ENCODE data around the gene COL4A2. TPM values are rescaled to one million over a fixed set of nuclear protein-coding genes. Genes with fewer than 3 reads are reported as not detected.
A peak's percentile ranks its signal among the peaks of the same experiment; 100 is the strongest.
"Not testable (repeated sequence)": the region's sequence is repeated elsewhere in the genome, so short reads cannot be mapped to it uniquely, and the experiment has no call there.

COL4A2 gene
- total and polyA plus RNA-seq, 4 donors: 130 to 334 (median 170) TPM

DNA sequence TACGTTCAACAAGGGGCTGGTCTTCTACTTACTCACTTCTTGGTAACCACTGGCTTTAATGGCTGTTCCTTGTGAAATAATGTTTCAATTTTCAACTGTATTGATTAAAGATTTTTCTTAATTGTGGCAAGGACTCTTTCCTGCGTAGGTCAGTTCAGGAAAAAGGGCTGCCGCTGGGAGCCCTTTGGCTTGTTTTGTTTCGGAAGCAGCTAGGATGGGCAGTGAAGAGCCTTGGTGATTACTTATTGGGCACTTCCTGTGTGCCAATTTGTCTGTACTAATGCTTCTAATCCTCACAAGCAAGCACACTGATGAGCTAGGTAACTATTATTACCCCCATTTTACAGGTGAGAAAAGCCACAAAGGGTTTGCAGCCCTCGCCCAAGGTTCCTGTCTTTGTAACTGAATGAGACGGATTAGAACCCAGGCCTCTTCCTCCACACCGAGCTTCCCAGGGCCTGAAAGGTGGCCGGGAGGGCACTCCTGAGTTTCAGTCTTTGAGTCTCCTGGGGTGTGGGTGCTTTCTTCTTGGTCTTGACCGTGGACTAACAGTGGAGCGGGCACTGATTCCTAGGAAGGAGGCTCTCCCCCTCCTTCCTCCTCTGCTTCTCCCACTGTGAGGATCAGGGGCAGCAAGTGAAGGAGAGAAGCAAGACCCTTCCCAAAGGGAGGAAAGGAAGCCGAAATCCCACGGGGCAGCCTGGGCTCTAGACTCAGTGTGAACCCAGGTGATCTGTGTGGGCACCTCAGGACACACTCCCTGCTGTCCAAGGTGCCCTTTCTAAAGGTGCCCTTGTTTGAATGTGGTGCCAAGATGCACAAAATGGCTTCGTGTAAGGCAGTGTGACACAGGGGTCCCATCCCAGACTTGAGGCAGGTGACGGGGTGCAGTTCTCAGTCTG lies 3.7 kb downstream of the COL4A2 start:
- H3K36me3 ChIP-seq (ENCODE audit: control insufficient read depth, insufficient read depth, low read length): peaks cover 9% of the 10 kb centered on the region
- no peaks in the 10 kb centered on the region for H3K9me3 ChIP-seq (ENCODE audit: control insufficient read depth, insufficient read depth, low read length)
- H3K27me3 ChIP-seq (ENCODE audit: control insufficient read depth, insufficient read depth, low read length): peaks cover 38% of the 10 kb centered on the region
- DNase-seq (ENCODE audit: low read depth in 4 of 6, low spot score in 6 of 6): no peak
- H3K4me1 ChIP-seq (ENCODE audit: control insufficient read depth, insufficient read depth, low read length): peaks cover 49% of the 10 kb centered on the region
- peak overlapping the region; percentile 40 for H3K27ac ChIP-seq (ENCODE audit: low read depth, low read length)
- 92% methylated on average over 6 of the region's 14 CpGs for WGBS (ENCODE audit: insufficient coverage)
- no peak overlapping the region for H3K4me3 ChIP-seq (ENCODE audit: low read depth, low read length)

DNA sequence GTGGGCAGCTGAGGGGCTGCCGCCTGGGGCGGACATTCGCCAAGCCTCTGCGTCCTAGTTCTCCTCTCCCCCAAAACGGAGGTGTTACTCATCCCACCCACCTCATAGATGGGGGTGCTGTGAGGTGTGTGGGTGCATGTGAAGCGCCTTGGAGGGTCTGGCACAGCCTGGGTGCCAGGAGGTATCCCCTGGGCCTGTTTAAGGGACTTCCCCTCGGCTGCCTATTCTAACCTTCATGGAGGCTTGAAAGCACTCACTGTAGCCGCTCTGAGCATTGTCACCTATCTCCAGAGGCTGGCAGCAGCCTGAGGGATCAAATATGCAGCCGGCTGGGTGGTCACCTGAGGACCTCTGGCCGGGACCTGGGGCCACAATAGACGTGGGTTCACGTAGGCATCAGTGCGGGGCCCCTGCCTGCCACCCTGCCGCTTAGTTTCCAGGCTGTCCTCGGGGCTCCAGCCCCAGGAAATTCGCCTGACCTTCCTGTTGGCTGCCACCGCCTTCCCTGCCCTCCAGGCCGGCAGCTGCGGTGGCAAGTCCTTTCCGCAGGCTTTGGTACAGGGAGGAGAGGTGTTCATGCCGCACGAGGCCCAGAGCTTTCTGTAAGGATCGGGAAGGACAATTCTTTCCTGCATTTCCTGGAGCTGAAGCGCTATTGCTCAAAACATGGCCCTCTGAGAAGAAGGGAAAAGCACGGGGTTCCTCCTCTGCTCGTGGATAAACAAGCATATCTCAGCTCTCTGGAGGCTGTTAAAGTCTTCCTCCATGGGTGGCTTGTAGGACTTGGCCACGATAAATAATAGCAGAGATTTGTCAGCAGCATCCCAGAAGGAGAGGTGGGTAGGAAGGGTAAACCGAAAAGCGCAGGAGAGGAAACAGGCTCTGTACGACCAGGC lies 4.6 kb downstream of the COL4A2 start:
- peaks cover 44% of the 10 kb centered on the region for H3K4me1 ChIP-seq (ENCODE audit: control insufficient read depth, insufficient read depth, low read length)

DNA sequence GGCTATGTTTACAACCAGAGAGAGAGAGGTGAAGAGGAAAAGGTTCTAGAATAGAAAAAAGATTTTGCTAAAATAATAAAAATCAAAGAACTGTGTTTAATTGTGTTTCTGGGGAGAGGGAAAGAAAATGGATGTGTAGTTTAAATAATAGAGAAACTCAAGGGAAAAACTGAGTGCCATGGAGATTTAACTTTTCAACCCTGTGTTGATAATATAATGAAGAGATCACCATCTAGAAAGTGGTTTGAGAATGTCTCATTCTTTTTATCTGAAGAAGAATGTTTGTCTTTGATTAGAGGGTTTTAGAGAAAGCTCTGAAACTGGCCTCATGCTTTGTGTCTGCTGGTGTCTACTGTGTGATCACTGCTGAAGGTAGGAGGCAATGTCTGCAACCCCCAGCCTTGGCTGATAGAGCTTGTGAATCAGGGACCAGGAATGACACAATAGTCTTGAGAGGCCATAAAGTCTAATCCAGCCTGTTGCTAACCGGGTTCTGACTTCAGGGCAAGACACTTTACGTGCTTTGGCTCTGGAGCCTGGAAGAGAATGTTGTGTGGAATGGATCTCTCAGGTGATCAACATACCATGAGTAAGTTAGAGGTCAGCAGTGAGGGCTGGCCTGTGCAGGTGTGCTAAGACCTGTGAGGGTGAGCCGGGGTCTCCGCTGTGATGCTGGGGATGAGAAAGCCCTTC lies 5.4 kb downstream of the COL4A2 start:
- Histone ChIP-seq H3K4me1 (ENCODE audit: control insufficient read depth, insufficient read depth, low read length) (peaks cover 42% of the 10 kb centered on the region), H3K9me3 (ENCODE audit: control insufficient read depth, insufficient read depth, low read length) (no peaks in the 10 kb centered on the region), H3K27ac (ENCODE audit: low read depth, low read length) (no peak overlapping the region), H3K4me3 (ENCODE audit: low read depth, low read length) (no peak overlapping the region), H3K27me3 (ENCODE audit: control insufficient read depth, insufficient read depth, low read length) (peaks cover 30% of the 10 kb centered on the region), H3K36me3 (ENCODE audit: control insufficient read depth, insufficient read depth, low read length) (peaks cover 15% of the 10 kb centered on the region)
- no peak for DNase-seq (ENCODE audit: low read depth in 4 of 6, low spot score in 6 of 6)
- WGBS (ENCODE audit: insufficient coverage): 92% methylated on average over 2 of the region's 4 CpGs

More for the DNA sequence above, 4.6 kb downstream of the COL4A2 start:
- Histone ChIP-seq H3K9me3 (ENCODE audit: control insufficient read depth, insufficient read depth, low read length) (no peaks in the 10 kb centered on the region), H3K36me3 (ENCODE audit: control insufficient read depth, insufficient read depth, low read length) (peaks cover 12% of the 10 kb centered on the region), H3K27me3 (ENCODE audit: control insufficient read depth, insufficient read depth, low read length) (peaks cover 30% of the 10 kb centered on the region), H3K4me3 (ENCODE audit: low read depth, low read length) (no peak overlapping the region), H3K27ac (ENCODE audit: low read depth, low read length) (peak overlapping the region; percentile 40)
- DNase-seq (ENCODE audit: low read depth in 4 of 6, low spot score in 6 of 6): no peak
- WGBS (ENCODE audit: insufficient coverage): 77% methylated on average over 23 of the region's 30 CpGs

DNA sequence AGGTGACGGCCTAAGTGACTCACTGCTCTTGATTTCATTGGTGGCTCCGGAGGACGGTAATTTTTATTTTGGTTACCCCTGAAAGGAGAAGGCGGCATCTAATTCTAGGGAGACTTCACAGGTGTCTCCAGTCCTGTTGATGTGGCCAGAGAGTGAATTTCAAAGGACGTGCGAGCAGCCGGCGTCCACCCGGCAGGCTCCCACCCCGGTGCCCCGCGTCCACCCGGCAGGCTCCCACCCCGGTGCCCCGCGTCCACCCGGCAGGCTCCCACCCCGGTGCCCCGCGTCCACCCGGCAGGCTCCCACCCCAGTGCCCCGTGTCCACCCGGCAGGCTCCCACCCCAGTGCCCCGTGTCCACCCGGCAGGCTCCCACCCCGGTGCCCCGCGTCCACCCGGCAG lies 6.2 kb downstream of the COL4A2 start:
- H3K4me3 ChIP-seq (ENCODE audit: low read depth, low read length); H3K9me3 ChIP-seq (ENCODE audit: control insufficient read depth, insufficient read depth, low read length); H3K27ac ChIP-seq (ENCODE audit: low read depth, low read length); DNase-seq (ENCODE audit: low read depth in 4 of 6, low spot score in 6 of 6): not testable (repeated sequence)
- H3K36me3 ChIP-seq (ENCODE audit: control insufficient read depth, insufficient read depth, low read length): peaks cover 15% of the 10 kb centered on the region
- peaks cover 22% of the 10 kb centered on the region for H3K27me3 ChIP-seq (ENCODE audit: control insufficient read depth, insufficient read depth, low read length)
- peaks cover 35% of the 10 kb centered on the region for H3K4me1 ChIP-seq (ENCODE audit: control insufficient read depth, insufficient read depth, low read length)
- 87% methylated on average over 14 of the region's 29 CpGs for WGBS (ENCODE audit: insufficient coverage)

DNA sequence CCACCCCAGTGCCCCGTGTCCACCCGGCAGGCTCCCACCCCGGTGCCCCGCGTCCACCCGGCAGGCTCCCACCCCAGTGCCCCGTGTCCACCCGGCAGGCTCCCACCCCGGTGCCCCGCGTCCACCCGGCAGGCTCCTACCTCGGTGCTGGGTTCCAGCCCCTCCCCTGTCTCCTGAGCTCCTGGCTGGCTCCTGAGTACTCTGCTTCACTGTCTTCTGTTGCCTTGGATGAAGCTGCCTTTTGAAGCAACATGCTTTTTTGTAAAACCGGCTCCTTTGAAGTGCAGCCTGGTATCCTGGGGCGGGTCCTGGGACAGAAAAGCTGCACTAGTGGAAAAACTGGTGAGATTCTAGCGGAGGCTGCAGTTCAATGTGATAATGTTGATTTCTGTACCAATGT lies 6.6 kb downstream of the COL4A2 start:
- H3K36me3 ChIP-seq (ENCODE audit: control insufficient read depth, insufficient read depth, low read length): peaks cover 15% of the 10 kb centered on the region
- peaks cover 17% of the 10 kb centered on the region for H3K27me3 ChIP-seq (ENCODE audit: control insufficient read depth, insufficient read depth, low read length)
- not testable (repeated sequence) for DNase-seq (ENCODE audit: low read depth in 4 of 6, low spot score in 6 of 6); H3K27ac ChIP-seq (ENCODE audit: low read depth, low read length); H3K4me3 ChIP-seq (ENCODE audit: low read depth, low read length); H3K9me3 ChIP-seq (ENCODE audit: control insufficient read depth, insufficient read depth, low read length)
- peaks cover 30% of the 10 kb centered on the region for H3K4me1 ChIP-seq (ENCODE audit: control insufficient read depth, insufficient read depth, low read length)
- WGBS (ENCODE audit: insufficient coverage): 52% methylated on average over 9 of the region's 16 CpGs

DNA sequence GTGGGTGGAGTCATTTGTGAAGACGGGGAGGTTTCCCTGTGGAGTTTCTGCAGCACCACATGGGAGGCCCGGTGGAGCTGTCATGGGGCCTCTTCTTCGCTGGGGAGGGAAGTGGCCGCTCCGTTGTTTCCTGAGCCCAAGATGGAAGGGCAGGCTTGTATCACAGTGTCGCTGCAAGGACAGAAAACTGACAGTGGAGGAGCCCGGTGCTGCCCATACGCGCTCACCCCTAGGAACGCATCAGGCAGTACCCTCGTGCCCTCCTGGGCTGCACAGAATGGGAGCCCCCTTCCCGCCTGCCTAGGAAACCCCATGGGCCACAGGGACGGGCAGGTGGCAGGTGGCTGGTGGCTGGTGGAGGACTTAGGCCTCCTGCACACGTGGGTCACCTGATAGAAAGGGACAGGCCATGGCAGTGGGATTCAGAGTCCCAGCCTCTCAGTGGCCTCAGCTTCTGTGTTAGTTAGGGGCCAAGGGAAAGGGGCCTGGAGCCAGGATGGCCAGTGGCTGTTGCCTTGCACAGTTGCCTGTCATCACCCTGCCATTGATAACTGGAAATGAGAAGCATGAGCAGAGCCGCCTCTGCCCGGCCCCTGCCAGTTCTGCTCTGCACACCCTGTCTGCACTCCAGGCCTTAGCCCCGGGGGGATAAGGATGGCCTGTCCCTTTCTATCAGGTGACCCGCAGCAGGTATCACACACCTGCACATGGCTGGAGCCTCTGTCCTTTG lies 7.6 kb downstream of the COL4A2 start:
- peaks cover 20% of the 10 kb centered on the region for H3K4me1 ChIP-seq (ENCODE audit: control insufficient read depth, insufficient read depth, low read length)
- no peak overlapping the region for H3K27ac ChIP-seq (ENCODE audit: low read depth, low read length)
- DNase-seq (ENCODE audit: low read depth in 4 of 6, low spot score in 6 of 6): no peak
- H3K36me3 ChIP-seq (ENCODE audit: control insufficient read depth, insufficient read depth, low read length): peaks cover 15% of the 10 kb centered on the region
- H3K9me3 ChIP-seq (ENCODE audit: control insufficient read depth, insufficient read depth, low read length): no peaks in the 10 kb centered on the region
- no peak overlapping the region for H3K4me3 ChIP-seq (ENCODE audit: low read depth, low read length)
- H3K27me3 ChIP-seq (ENCODE audit: control insufficient read depth, insufficient read depth, low read length): peaks cover 11% of the 10 kb centered on the region
- 89% methylated on average over 18 of the region's 18 CpGs for WGBS (ENCODE audit: insufficient coverage)

DNA sequence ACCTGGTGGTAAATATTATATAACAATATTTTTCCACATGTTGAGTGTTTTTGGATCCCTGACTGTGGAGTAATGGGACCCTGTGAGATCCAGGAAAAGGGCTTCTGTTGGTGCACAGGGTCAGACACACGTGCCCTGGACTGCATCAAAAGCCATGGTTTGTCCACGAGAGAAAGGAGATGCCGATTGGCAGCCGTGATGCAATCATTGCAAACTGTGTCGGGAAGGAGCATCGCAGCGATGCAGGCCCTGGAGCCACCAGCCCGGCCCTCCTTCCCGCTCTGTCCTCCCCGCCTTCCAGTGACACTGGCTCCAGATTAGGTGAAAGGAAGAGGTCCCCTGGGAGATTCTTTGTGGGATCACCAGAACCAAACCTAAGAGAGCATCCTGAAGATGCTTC lies 9.1 kb downstream of the COL4A2 start:
- H3K4me3 ChIP-seq (ENCODE audit: low read depth, low read length): no peak overlapping the region
- no peaks in the 10 kb centered on the region for H3K27me3 ChIP-seq (ENCODE audit: control insufficient read depth, insufficient read depth, low read length)
- 88% methylated on average over 10 of the region's 10 CpGs for WGBS (ENCODE audit: insufficient coverage)
- no peak overlapping the region for H3K27ac ChIP-seq (ENCODE audit: low read depth, low read length)
- H3K4me1 ChIP-seq (ENCODE audit: control insufficient read depth, insufficient read depth, low read length): peaks cover 12% of the 10 kb centered on the region
- H3K9me3 ChIP-seq (ENCODE audit: control insufficient read depth, insufficient read depth, low read length): no peaks in the 10 kb centered on the region
- no peak for DNase-seq (ENCODE audit: low read depth in 4 of 6, low spot score in 6 of 6)
- peaks cover 12% of the 10 kb centered on the region for H3K36me3 ChIP-seq (ENCODE audit: control insufficient read depth, insufficient read depth, low read length)

DNA sequence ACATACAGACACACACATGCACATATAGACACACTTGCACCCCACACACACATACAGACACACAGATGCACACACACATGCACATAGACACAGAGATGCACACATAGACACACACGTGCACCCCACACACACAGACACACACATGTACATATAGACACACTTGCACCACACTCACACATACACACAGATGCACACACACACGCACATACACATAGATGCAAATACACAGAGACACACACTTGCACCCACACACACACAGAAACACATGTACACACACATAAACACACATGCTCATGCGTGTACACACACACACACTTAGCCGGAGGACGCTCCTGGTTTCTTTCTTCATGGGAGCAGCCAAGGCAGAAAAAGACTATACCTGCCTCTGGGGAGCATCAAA lies 10.0 kb downstream of the COL4A2 start:
- Histone ChIP-seq H3K9me3 (ENCODE audit: control insufficient read depth, insufficient read depth, low read length) (no peaks in the 10 kb centered on the region), H3K27me3 (ENCODE audit: control insufficient read depth, insufficient read depth, low read length) (no peaks in the 10 kb centered on the region), H3K36me3 (ENCODE audit: control insufficient read depth, insufficient read depth, low read length) (peaks cover 6% of the 10 kb centered on the region), H3K4me3 (ENCODE audit: low read depth, low read length) (no peak overlapping the region), H3K27ac (ENCODE audit: low read depth, low read length) (no peak overlapping the region), H3K4me1 (ENCODE audit: control insufficient read depth, insufficient read depth, low read length) (peaks cover 4% of the 10 kb centered on the region)
- WGBS (ENCODE audit: insufficient coverage): 70% methylated on average over 5 of the region's 5 CpGs
- no peak for DNase-seq (ENCODE audit: low read depth in 4 of 6, low spot score in 6 of 6)

All from spinal cord (tissue), 10 donors.